Measurements from ENCODE around the gene DNAAF5.

The DNAAF5 gene

DNA sequence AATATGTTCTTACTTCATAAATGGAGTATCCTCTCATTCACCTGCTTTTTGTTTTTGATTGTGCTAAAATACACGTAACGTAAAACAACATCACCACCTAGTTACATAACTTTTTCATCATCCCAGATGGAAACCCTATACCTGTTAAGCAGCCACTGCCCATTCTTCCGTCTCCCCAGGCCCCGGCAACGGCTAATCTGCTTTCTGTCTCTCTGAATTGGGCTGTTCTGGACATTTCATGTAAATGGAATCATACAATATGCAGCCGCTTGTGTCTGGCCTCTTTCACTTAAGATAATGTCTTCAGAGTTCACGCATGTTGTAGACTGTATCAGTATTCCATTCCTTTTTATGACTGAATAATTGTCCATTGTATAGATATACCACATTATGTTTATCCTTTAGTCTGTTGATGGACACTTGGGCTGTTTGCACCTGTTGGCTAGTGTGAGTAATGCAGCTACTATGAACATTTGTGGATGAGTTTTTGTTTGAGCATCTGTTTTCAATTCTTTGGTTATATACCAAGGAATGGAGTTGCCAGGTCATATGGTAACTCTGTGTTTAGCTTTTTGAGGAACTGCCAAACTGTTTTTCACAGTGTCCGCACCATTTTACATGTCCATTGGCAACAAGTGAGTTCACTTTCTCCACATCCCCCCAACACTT is 91.7 kb downstream of the DNAAF5 start:
- no peak for DNase-seq

DNA sequence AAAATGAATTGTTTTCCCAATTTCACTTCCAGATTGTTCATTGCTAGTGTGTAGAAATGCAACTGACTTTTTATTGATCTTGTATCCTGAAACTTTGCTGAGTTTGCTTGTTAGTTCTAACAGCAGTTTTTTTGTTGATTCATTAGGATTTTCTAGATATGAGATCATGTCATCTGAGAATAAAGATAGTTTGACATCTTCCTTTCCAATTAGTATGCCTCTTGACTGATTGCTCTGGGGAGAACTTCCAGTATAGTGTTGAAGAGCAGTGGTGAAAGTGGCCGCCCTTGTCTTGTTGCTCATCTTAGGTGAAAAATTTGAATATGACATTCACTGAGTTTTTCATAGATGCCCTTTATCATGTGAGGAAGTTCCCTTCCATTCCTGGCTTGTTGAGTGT is 93.8 kb downstream of the DNAAF5 start:
- no peak for DNase-seq

DNA sequence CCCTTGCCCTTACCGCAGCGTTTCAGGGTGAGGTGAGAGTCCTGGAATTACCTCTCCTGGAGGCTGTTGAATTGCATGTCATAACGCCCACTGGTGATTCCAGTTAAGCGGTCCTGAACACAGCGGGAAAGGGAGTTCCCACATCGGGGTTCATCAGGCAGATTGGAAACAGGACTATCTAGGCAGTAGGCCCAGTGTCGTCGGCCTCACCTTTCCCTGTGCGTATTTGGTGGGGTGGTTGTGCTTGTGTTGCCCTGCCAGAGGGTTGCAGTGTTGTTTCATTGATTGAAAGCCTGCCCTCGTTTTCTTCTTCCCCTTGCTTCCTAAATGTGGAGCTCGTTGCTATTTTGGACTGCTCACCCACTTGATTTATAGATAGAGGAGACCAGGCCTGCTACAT is 95.2 kb downstream of the DNAAF5 start:
- DNase-seq = no peak

DNA sequence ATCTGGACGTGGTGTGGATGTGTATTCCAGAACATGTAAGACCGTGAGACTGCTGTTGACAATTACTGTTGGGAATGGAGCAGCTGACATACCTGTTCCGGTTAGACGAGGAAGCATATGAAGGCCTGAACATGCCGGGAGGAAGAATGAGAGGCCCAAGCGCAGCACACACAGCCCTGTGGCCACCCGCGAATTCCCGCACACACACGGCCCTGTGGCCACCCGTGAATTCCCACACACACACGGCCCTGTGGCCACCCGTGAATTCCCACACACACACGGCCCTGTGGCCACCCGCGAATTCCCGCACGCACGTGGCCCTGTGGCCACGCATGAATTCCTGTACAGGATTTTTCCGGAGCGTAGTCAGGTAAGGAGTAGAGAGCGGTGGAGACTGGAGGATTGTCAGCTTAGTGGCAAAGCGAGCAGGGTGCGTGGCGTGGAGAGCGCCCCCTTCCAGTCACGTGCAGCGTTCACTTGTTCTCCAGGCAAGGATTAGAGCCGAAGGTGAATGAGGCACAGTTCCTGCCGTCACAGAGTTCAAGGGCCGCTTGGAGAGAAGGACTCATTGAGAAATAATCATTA is 96.3 kb downstream of the DNAAF5 start:
- DNase-seq = no peak

DNA sequence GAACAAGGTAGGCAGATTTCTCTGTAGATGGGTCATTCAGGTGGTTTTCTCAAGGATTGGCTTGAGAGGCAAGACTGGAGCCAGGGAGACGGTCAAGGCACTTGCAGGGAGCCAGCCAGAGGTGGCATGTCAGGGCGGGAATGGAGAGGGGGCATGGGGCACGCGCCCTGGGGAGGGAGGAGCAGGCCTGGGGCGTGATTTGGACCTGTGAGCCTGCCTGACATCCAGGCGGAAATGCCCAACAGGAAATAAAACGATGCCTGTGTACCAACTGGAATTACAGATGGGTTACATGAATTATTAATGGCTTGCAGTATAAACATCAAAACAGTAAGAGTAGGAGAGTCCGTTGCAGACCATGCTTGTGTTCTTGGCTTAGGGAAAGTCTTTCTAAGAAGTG is 97.2 kb downstream of the DNAAF5 start:
- DNase-seq = no peak

DNA sequence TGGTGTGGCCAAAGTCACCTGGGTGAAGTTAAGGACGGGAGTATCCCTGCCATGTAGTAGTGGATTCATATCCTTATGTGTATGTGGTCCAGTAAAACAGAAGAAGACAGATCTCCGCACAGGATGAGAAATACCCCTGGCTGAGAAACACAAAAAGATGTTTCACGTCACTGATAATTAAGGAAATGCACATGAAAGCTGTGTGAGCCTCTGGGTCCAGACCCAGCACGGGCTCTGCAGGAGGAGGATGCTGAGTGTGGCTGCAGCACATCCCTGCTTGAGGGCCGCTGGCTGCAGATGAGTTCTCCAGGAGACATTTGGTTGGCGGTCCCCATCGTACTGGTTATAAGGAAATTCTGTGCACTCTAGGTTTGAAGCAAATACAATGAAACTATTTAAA is 97.6 kb downstream of the DNAAF5 start:
- DNase-seq = no peak

DNA sequence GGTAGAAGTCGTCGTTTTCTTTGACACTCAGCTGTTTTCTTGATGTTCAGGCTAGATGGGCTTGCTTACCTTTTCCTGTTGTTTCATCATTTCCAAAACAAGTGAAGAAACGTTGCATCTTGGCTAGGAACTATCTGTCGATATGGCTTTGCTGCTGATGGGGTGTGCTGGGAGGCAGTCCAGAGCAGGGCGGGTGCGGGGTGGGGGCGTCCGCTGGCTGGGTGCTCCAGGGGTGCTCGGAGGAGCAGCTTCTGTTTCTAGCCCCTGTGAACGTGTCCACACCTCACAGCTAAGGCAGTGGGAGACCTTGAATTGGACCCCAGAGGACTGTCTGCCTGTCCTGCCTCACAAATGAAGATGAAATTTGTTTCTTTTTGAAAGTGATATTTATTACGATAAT is 98.2 kb downstream of the DNAAF5 start:
- no peak for DNase-seq

DNA sequence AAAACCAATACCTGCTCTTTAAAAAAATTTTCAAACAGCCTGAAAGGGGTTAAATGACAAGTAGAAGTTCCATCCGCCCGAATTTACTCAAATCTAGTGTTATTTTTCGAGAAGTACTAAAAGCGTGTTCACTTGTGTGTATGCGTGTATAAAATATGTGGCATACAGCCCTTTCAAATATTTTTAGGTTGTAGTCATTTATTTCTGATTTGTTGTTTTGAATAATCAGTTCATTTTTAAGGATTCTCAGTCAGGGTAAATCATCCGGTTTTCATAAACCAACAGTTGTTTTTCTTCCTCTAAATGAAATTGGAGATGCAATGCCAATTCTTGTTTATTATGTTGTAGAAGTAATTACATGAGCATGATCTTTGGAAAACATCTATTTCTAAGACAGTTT is 98.9 kb downstream of the DNAAF5 start:
- no peak for DNase-seq

DNA sequence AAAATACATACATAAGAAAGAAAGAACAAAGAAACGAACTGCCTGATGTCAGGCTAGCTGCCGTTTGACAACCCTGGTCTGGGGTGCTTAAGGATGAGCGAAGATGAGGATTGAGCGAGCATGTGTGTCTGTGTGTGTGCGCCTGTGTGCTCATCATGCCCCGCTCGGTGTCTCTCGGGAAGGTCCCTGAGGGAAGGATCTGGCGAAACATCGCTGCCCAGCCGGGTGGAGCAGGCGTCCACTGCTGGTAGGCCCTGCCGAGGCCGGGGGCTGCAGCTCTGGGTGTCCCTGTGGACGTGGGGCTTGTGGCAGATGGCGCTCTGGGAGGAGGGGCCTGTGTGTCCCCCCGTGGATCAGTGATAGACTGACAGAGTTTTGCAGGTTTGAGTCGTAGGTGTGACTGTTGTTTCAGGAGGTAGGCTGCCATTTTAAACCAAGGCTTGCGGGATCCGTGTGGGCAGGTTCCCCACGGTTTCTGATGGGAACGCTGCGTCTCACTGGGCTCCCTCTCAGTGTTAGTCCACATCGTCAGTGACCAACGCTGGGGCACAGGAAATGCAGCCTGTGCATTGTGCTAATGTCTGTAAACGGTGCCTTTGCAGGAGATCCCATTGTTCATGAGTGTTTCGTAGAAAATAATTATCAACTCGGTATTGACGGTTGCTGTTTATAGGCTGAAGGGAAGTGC is 99.9 kb downstream of the DNAAF5 start:
- DNase-seq = no peak

DNA sequence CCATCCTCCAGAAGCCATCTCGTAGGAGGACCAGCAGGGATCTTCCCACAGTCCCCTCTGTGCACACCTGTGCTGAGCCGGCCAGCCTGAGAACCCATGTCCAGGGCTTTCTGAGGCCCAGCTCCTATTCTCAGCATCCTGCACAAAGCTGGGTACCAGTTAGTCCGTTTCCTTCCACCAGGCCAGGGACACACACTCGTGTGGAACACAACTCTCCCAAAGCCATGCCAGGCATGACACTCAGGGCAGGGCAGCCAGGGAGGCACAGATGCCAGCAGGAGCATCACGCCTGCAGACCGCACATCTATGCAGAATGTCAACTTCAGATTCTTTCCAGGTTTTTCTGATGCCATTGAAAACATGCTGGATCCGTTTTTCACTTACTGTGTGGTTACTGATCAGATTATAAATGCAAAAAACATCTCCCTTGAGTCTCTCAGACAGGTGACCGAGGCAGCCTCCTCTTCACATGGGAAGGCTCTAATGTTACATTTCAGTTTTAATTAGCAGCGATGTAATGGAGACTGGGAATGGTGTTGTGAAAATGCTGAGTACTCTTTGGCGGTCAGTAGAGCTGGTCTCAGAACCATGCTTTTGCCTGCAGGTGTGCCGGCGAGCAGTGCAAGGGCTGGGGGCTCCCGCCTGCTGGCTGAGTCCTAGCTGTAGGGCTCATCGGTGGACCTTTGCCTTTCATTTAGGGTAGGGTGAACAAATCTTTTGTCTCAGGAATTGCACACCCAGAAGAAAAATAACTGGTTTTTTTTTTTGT is 102.5 kb downstream of the DNAAF5 start:
- DNase-seq = no peak

DNA sequence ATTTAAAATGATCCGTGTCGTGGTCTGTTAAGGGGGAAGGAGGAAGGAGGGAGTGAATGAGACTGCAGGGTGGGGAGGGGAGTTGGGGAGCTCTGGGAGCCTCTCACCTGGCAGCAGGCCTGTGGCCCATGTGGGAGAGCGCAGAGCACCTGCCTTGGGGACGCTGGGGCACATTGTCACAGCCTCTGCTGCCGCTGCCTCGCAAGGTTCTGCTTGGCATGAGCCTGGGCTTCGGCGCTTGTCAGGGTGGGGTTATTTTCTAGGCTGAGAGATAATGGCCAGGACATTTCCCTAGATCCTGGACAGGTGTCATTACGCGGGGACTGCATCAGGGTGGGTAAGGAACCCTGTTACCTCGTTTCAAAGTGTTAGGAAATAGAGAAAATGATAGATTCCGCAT is 103.6 kb downstream of the DNAAF5 start:
- DNase-seq = no peak

DNA sequence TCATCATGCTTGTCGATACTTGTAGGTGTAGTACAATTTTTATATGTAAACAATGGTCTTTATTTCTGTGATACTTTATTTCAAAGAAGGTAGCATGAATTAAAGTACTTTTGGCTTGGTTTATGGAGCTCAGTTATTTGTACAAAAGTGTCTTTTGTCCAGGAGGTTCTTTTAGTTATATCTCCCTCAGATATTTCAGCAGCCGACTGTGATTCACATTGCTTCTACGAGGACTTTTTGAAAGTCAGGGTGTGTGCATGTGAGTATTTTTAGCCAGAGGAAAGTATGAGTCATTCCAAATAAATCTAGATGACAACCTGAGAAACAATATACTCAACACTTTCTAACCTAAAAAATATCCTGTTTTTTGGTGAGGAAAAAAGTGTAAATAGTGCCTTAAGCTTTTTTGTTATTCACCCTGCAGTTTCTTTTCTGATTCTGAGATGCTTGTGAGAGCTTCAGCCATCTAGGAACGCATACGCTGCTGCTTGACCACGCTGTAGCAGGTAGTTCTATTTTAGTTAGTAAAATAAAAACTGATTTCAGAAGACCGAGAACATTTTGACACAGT is 105.2 kb downstream of the DNAAF5 start:
- no peak for DNase-seq

DNA sequence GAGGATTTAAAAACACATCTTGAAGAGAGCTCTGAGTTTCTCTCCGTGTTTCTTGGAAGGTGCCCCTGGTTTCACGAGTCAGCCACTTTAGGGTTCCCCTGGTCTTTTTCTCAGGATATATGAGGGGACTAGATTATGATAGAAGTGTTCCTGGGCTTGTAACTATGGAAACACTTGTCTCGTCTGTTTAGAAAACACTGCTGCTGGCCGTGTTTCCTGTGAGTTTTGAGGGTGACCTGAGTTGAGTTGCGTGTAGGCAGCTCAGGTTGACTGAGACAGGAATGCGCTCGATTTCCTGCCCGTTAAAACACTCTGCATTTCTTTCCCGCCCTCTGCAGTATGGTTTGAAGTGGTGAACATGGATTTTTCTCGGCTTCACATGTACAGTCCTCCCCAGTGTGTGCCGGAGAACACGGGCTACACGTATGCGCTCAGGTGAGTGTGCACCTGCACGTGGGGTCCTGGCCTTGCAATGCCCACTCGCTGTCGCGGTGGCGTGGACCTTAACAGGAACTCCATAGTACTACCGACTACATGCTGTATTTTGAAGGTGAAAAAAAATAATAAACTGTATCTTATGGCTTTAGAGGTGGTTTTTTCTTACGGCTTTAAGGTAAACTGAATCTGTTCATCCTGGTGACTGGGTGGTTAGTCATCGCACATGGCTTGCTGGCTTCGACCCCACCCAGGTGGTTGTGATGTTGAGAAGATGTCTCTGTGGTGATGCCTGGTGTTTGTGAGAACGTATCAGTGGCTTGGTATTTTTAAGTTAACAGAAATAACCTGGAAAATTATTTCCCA is 105.9 kb downstream of the DNAAF5 start, which contains the start of gene SUN1:
TSS of gene SUN1 (plus strand) at position 310 of the 801 bp plus-strand sequence. CDS start at position 359, 49 bp downstream.
- DNase-seq = peak; percentile 57

DNA sequence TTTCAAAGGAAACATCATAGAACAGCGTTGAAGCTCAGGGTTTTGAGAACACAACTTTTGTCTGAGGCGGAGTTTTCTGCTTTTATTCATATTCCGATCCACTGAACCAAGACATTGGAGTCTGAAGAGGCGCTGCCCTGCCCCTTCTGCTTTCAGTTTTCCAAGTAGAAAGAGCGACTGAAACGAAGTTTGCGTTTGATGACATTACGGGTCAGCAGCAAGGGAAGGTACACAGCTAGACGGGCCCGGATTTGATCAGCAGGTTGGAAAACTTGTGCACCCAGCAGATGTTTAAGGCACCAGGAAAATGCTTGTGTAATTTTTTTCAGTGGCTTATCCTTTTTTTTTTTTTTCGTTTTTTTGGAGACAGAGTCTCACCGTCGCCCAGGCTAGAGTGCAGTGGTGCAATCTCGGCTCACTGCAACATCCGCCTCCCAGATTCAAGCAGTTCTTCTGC is 106.5 kb downstream of the DNAAF5 start:
- DNase-seq = no peak

DNA sequence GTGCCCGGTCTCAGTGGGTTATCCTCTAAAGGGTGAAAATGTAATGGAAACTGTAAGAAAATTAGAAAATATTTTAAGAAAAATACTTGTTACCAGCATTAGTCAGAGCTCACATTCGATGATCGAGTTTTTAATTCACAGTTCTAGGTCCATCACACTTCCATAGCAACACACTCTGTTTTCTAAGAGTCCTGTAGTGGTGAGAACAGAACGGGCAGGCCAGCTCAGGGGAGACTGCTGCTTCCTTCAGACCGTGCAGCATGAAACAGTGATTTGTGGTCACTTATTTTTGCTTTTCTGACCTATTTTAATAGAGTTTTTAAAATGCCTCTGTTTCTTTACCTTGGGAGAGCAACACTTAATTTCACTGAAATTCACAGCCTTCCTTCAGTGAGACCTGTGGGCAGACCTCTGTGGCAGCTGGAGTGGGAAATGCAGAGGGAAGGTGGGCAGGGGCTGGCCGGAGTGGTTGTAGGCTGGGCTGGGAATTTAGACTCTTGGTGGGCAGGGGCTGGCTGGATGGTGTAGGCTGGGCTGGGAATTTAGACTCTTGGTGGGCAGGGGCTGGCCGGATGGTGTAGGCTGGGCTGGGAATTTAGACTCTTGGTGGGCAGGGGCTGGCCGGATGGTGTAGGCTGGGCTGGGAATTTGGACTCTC is 107.2 kb downstream of the DNAAF5 start:
- DNase-seq = no peak

DNA sequence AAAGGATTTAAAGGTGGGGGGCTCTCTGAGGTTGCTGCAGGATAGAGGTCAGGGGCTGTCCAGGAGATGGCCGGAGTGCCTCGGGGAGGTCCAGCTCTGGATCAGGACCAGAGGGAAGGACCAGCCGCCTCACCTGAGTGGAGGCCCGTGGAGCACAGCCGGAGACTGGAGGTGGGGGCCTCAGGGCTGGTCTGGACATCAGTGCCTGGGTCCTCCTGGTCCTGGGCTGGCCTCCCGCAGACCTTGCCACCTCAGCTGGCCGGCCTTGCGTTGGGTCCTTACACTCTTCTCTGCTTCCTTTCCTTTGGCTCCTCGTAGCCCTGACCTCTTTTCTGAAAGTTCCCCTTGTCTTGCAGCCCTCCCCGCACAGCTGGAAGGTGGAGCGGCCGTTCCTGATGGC is 107.8 kb downstream of the DNAAF5 start:
- no peak for DNase-seq

DNA sequence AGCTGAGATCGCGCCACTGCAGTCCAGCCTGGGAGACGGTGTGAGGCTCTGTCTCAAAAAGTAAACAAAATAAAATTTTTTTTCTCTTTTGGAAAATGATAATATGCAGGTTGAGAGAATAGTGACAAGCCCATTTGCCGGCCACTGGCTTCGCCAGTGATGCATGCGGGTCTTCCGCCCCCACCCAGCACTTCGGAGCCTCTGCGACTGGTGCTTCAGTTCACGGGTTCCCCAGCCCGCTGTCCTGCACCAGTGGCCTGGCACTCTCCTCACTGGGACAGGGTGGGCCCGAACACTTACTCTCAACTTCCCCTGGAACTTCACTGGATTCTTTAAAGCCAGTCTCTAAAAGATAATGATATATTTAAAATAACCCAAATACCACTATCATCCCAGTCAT is 108.5 kb downstream of the DNAAF5 start:
- no peak for DNase-seq

DNA sequence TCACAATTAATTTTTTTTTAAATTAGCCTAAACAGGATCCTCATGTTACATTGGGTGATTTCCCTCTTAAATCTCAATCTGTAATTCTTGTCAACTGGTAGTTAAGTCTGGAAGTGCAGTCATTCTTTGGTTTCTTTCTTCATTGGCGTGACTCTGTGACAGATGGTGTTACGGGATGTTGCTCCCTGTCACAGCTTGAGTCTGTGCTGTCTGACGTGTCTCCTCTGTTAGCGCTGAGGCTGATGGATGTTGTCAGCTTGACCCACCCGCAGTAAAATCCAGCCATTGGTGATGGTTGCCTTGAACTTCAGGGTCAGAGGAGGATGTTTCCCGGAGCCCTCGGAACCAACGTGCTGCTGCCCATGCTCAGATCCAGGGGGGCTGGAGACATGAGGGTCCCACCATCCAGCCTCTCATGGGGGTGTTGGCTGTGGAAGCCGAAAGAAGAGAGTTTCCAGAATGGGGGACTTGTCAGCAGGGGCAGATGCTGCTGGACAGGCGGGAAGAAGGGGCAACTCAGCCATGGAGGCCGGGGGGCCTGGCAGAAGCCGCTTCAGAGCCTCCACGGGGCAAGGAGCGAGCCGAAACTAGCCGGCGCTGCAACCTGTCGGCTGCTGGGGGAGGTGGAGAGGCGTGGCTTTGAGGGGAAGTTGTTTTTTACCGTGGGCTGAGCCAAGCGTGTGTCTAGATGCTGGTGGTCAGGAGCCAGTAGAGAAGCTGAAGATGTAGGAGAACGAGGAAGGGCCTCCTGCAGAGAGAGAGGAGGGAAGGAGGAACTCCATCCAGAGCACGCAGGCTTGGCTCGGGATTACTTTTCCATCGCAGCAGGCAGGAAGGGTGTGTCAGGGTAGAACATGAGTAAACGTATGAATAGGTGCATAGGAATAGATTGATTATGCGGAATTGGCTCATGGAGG is 109.2 kb downstream of the DNAAF5 start:
- DNase-seq = no peak

All from stimulated activated CD4-positive, alpha-beta T cell treated with anti-CD3 and anti-CD28 coated beads, Interleukin-12 subunit alpha, Interleukin-12 subunit beta, amount 100 ng/mL, for 4 hours (primary cell).